ENCODE data around the gene USH1G.

USH1G gene

GRCh38 chr17:74903034-74903433, 20.0 kb downstream of the USH1G start:
- DNase-seq (ENCODE audit: low read depth), result no peak

- DNase-seq (ENCODE audit: low read depth), result no peak
Observed at GRCh38 chr17:74901353-74902135, 21.5 kb downstream of the USH1G start.

DNA sequence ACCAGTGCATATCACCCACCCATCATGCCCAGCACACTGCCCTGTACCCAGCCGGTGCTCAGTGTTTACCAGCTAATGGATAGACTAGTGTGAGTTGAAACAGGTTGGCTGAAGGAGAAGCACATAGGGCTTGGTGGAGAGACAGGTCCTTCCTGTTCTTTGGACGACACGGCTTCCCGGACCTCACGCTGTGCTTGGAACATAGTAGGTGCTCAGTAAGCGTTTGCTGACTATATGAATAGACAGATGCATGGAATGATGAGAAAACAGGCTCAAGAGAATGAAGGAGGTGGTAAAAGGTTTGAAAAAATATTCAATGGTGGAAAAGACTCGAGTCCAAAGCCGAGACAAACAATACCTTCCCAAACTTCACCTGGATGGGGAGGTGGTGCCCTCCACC, 22.8 kb downstream of the USH1G start:
- no peak for DNase-seq (ENCODE audit: low read depth)

DNA sequence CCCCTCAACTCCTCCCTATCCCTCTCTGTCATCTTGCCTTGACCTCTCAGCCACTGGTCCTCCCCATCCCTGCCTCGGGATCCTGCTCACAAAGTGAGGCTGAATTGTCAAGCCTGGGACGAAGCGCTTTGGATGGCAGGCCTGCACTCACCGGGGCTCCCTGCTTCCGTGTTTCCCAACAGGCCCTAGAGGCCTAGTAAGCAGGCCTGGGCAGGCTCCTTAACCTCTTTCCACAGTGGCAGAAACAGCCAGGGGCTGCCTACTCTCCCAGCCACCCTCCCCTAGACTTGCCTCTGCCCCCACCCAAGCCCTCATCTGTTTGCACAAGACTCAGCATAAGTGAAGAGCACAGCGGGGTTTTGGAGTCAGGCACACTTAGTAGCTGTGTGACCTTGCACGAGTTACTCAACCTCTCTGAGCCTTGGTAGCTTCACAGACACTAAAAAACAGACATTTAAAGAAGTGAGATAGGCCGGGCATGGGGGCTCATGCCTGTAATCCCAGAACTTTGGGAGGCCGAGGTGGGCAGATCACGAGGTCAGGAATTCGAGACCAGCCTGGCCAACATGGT, 24.6 kb downstream of the USH1G start:
- no peak for DNase-seq (ENCODE audit: low read depth)

DNA sequence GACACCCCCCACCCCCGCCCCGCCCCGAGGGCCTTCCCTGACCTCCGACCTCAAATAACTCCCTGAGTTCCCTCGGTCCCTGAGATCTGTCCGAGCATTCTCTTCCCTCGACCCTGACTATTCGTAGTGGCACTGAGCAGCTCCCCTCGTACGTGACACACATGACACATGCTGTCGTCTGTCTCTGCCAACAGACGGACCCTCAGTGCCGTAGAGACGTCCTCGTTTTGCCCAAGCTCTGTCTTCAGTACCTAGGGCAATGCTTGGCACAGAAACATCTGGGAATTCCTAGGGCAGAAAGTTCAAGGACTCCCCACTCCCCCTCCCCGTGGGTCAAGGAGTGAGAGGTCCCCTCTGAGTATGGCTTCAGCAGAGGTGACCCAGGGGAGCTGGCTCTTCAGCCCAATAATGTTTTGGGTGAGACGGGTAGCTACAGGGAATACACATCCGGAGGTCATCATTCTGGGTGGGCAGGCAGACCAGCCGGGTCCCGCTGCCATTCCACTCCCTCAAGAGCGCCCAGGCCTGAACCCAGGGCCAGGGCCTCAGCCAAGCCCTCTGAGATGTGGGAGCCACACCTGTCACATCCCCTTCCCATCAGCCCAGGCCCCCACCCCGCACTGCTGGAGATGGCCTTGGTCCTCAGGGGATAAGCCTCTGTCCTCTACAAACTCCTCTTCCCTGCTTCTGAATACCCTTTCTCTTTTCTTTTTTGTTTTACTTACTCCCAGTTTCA, 29.0 kb downstream of the USH1G start:
- DNase-seq (ENCODE audit: low read depth), result no peak

DNA sequence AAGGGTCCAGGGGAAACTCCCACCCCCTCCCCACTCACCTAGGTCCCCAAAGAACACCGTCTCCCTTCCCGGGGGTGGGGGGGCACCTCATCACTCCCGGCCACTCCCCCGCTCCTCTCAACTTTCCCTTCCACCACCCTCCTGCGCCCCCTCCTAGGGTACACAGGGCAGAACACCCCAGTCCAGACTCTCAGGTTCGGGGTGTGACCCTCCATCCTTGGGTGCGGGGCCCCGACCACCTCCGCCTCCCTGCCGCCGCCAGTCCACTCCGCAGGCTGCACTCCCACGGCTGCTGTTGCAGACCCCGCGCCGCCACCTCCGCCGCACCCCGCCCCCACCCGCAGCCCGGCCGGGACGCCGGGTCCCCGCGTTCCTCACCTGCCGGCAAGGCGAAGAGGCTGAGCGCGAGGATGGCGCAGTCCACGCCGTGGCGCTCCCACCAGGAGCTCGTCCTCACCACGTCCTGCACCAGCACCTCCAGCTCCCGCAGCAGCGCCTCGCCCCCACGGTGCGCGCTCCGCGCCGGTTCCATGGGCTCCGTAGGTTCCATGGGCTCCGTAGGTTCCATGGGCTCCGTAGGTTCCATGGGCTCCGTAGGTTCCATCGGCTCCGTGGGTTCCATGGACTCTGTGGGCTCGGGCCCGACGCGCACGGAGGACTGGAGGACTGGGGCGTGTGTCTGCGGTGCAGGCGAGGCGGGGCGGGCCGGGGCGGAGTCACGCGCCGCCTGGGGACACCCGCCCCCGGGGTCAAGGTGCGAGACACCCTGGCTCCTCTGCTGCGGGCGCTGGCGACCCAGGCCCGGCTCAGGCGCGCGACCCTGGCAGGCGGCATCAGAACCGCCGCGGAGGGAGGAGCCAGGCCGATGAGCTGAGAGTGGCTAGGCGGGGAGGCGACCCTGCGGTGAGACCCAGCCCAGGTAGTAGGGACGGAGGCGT, 29.8 kb downstream of the USH1G start, which contains the start of gene FADS6:
Gene FADS6 (minus strand): TSS at position 660 of the 938 bp plus-strand sequence. CDS start 38 bp downstream, at position 622.
- no peak for DNase-seq (ENCODE audit: low read depth)

- DNase-seq (ENCODE audit: low read depth), result no peak
Observed at GRCh38 chr17:74892013-74892841, 30.8 kb downstream of the USH1G start.

DNA sequence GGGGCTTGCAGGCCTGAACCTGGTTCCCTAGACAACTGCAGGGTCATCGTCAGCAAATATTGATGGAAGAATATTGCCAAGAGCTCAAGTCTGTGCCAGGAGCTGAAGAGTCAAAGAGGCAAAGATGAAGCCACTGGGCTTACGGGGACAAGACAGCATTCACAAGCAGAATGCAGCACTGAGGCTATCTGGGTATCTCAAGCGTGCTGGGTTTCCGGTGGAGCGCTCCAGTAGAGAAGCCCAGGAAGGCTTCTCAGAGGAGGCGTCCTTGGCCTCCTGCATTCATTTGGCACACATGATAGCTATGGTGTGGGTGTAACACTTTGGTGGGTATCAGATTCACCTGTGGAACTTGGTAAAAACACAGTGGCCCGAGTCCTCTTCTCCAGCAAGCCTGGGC, 32.5 kb downstream of the USH1G start:
- DNase-seq (ENCODE audit: low read depth), result no peak

DNA sequence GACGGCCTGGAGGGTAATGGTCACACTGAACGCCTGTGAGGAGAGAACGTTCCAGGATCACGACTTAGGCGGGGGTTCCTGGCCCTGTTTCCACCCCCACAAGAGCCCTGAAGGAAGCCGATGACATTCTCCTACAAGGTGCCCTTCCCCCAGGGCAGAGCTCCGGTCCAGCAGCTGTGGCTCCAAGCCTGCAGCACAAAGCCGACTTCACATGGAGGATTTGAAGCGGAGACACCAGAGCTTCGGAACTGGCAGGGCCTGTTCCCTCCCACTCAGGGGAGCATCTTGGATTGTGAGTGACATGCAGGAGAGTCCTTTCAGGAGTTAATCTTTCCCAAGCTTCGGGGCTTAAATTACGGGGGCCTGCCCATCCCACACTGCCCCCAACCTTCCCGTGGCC, 34.6 kb downstream of the USH1G start:
- no peak for DNase-seq (ENCODE audit: low read depth)

- no peak for DNase-seq (ENCODE audit: low read depth)
Observed at GRCh38 chr17:74883241-74883745, 39.8 kb downstream of the USH1G start.

DNA sequence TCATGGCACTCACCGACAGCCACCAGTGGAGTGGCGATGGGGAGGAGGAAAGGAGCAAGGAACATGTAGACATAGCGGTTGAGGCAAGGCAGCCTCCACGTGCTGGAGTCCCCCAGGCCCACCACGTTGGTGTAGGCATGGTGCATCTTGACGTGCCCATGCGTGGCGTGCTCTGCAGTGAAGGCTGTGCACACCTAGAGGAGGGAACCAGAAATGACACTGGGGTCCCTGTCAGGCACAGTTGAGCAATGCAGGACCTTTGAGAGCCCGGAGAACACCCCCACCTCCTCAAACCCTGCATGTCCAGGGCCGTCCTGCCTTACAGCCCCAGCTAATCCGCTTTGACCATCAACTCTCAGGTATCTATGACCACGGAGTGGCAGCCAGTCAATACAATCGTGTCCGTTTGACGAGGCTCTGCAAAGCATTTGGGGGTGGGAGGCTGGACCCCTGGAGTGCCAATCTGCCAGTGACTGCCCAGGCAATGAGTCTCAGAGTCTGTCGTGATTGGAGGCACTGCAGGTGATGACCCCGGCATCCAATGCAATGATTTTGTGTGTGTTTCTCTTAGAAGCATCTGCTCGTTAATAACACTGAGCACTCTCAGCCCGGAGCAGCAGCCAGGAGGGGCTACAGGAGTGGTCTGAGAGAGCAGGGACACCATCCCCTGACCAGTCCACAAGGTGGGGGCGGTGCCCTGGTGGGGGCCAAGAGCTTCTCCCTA, 40.4 kb downstream of the USH1G start:
- DNase-seq (ENCODE audit: low read depth), result no peak

DNA sequence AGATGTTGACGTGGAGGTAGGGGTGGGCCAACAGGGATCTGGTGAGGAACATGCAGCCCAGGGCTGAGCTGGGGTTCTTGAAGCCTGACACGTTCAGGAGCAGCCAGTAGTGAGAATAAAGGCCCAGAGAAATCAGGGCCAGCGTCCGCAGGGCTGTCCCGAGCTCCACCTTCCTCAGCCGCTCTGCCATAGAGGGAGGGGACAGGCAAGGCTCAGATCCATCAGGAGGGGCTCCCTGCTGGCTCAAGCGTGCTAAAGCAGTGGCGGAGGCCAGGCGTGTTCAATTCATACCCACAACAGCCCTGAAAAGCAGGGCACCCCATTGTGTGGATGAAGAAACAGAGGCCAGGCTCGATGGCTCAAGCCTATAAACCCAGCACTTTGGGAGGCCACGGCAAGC, 42.0 kb downstream of the USH1G start:
- DNase-seq (ENCODE audit: low read depth), result no peak

DNA sequence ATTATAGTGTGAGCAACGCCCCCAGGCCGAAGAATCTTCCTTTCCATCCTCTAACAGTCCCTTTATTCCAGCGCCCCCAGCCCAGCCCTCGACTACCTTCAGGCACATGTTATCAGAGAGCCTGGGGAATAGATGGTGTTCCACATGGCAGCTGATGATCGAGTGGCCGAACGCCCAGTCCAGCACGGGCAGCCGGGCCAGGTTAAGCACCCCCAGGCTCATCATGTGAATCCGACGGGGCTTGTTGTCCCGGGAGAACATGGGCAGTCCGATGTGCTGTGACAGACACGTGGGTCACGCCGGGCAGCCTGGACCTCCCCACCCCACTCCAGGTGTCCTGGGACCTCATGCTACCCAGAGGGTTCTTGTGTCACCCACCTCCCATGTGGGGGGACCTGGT, 43.7 kb downstream of the USH1G start:
- no peak for DNase-seq (ENCODE audit: low read depth)

DNA sequence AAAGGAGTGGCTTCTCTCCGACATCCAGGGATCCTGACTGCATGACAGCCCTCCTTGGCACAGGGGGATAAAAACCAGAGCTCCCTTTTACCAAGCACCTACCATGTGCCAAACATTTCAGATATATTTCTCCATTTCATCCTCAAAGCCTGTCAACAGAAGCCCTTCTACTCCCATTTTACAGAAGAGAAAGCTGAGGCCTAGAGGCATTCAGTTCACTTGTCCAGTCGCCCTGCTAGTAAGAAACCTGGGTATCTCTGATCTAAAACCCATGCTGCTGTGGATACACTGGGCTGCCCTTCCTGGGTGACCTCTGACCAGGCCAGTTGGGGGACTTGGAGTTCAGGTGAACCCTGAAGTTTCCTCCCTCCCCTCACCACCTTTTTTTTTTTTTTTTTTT, 44.4 kb downstream of the USH1G start:
- no peak for DNase-seq (ENCODE audit: low read depth)

- no peak for DNase-seq (ENCODE audit: low read depth)
Observed at GRCh38 chr17:74877592-74878548, 45.2 kb downstream of the USH1G start.

DNA sequence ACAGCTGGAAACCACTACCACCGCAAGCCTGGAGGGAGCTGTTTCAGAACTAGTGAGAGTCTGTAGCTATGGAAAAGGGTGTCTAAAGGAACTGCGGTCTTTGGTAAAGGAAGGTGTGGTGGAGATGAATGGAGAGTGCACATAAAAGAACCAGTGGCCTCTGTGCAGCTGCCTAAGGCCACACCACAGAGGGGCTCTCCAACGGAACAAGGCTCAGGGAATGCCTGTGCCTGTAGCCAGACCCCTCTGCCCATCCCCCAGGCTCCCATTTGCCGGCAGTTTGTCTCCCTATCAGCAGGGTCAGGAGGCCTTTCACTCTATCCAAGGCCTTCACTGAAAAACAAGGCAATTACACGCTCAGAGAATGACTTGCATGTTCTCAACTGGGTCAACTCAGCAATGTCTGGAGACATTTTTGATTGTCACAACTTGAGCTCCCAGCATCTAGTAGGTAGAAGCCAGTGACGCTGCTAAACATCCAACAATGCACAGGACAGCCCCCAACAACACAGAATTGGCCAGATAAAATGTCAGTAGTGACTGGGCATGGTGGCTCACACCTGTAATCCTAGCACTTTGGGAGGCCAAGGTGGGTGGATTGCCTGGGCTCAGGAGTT, 47.0 kb downstream of the USH1G start:
- no peak for DNase-seq (ENCODE audit: low read depth)

DNA sequence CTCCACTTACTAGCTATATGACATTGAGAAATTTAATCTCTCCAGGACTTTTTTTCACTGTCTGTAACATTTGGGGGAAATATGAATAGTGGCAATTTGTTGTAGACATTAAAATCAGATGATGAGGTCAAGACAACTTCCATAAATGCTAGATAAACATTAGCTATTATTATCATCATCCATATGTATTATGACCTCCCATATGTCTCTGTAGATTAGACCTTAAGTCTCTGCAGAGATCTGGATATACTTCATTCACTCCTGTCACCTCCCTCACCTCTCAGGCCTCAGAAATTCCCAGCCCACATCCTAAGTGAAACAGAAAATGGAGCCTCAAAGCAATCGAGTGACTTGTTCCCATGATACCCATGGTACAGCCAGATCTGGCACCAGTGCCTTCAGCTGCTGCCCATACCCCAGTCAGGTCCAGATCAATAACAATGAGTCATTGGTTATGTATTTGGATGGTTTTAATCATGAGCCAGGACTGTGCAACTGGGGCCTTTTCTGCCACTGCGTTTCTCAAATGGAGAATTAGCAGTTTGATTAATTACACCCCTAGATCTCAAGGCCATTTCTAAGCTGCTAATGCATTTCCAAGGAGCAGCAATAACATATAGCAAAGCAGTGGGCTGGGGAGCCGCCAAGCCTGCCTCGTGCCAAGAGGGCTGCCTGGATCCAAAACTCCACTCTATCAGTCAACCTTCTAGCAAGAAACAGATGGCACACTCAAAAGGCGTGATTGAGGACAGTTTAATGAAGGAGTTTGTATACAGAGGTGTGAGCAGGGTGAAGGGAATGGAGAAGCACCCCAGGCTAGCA, 47.7 kb downstream of the USH1G start:
- no peak for DNase-seq (ENCODE audit: low read depth)

DNA sequence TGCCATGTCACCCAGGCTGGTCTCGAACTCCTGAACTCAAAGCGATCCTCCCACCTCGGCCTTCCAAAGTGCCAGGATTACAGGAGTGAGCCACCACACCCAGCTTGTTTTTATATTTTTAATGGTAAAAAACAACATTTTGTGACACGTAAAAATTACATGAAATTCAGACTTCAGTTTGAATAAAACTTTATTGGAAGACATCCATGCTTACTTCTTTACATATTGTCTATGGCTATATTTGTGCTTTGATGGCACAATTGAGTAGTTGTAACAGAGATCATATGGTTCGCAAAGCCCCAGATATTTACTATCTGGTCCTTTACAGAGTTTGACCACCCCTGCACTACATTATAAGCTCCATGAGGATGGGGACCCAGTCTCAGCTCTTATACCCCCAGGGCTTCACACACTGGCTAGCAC, 48.4 kb downstream of the USH1G start:
- no peak for DNase-seq (ENCODE audit: low read depth)
